Common myeloid progenitor, CD34-positive (primary cell): ENCODE measurements around the gene WDR44.

Experiments used
- CTCF ChIA-PET: fragments of 350-600 bp; sonication (Branson Sonifier 250); formaldehyde crosslinking; loops from one replicate; lab custom pipeline; 2021; ENCODE audit warnings: antibody characterized with exemption; lab: Charles Lee
- POLR2A ChIA-PET: fragments of 350-600 bp; sonication (Branson Sonifier 250); formaldehyde crosslinking; loops from one replicate; lab custom pipeline; 2021; ENCODE audit warnings: antibody characterized with exemption; lab: Charles Lee
- DNase-seq, 3 donors: peaks; one replicate each; pipeline versions ENCODE4 v3.0.0 to v3.0.0-alpha.2; 2013
- H3K27ac ChIP-seq, 2 experiments: 1 replicate in 1 of 2; 2 replicates in 1 of 2; pipeline ENCODE4 v1.7.0; 2013; ENCODE audit warnings: inconsistent platforms in 2 of 2, low read length in 2 of 2, mild to moderate bottlenecking in 2 of 2, low read depth in 1 of 2, moderate library complexity in 1 of 2; ENCODE audit not compliant: severe bottlenecking in 2 of 2, insufficient read depth in 1 of 2, poor library complexity in 1 of 2
- H3K27me3 ChIP-seq, 5 experiments: replicated peaks in 2 of 5; 1 replicate in 3 of 5; 2 replicates in 2 of 5; pipeline versions ENCODE4 v1.6.1 to v1.7.0; 2013; ENCODE audit warnings: low read length in 4 of 5, mild to moderate bottlenecking in 2 of 5, moderate library complexity in 2 of 5, inconsistent platforms in 1 of 5; ENCODE audit not compliant: insufficient read depth in 5 of 5, control insufficient read depth in 4 of 5
- H3K36me3 ChIP-seq, 4 experiments: 1 replicate in 2 of 4; 2 replicates in 2 of 4; pipeline versions ENCODE4 v1.6.1 to v1.7.0; 2013; ENCODE audit warnings: low read length in 3 of 4, control low read depth in 1 of 4, mild to moderate bottlenecking in 1 of 4; ENCODE audit not compliant: control insufficient read depth in 4 of 4, insufficient read depth in 4 of 4
- H3K4me1 ChIP-seq, 4 experiments: 1 replicate in 3 of 4; 2 replicates in 1 of 4; pipeline versions ENCODE4 v1.6.1 to v1.7.1; 2013; ENCODE audit warnings: low read length in 3 of 4, mild to moderate bottlenecking in 3 of 4, control low read depth in 1 of 4, inconsistent platforms in 1 of 4, moderate library complexity in 1 of 4; ENCODE audit not compliant: control insufficient read depth in 4 of 4, insufficient read depth in 4 of 4; ENCODE audit errors: control extremely low read depth in 1 of 4
- H3K4me3 ChIP-seq, 7 experiments: 1 replicate in 4 of 7; 2 replicates in 3 of 7; pipeline versions ENCODE4 v1.5.1 to v1.7.0; 2013; ENCODE audit warnings: mild to moderate bottlenecking in 7 of 7, low read length in 6 of 7, moderate library complexity in 6 of 7, inconsistent platforms in 2 of 7, low read depth in 2 of 7, control low read depth in 1 of 7; ENCODE audit not compliant: insufficient read depth in 4 of 7, control insufficient read depth in 1 of 7; ENCODE audit errors: extremely low read depth in 1 of 7
- H3K9me3 ChIP-seq, 5 experiments: 1 replicate in 4 of 5; 2 replicates in 1 of 5; pipeline versions ENCODE4 v1.6.1 to v1.7.1; 2013; ENCODE audit warnings: low read length in 4 of 5, mild to moderate bottlenecking in 2 of 5, inconsistent platforms in 1 of 5, low read depth in 1 of 5, moderate library complexity in 1 of 5; ENCODE audit not compliant: control insufficient read depth in 4 of 5, insufficient read depth in 2 of 5; ENCODE audit errors: control extremely low read depth in 1 of 5
- WGBS: methylation state at CpG from one replicate; pipeline ENCODE4 v1.1.5; 2013; ENCODE audit not compliant: insufficient coverage; 5-methylcytosine and 5-hydroxymethylcytosine counted together

Gene WDR44

DNA sequence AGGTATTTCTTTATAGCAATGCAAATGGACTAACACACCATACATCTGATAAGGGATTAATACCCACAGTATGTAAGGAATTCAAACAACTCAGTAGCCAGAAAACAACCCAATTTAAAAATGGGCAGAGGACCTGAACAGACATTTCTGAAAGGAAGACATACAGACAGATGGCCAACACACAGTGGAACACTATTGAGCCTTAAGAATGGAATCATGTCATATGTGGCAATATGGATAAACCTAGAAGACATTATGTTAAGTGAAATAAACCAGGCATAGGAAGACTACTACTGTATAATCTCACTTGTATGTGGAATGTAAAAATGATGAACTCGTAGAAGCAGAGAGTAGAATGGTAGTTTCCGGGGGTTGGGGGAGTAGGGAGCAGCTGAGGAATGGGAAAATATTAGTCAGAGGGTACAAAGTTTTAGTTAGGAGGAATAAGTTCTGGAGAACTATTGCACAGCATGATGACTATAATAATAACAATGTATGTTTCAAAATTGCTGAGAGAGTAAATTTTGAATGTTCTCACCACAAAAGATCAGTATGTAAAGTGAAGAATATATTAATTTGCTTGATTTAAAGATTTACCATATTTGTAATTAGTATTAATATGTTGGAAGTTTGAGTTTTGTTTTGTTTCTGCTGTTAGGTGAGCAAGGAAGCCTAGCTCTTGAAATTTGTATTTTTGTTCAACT is 25.2 kb downstream of the WDR44 start:
- Histone ChIP-seq H3K4me1 (no peaks in the 10 kb centered on the region), H3K9me3 (no peaks in the 10 kb centered on the region), H3K4me3 (no peak overlapping the region), H3K27ac (no peak overlapping the region), H3K36me3 (peaks cover 0 to 5% (median 0%) of the 10 kb centered on the region in 4 experiments), H3K27me3 (no peaks in the 10 kb centered on the region)
- 95% methylated on average over 2 of the region's 2 CpGs for WGBS
- CTCF ChIA-PET = interaction anchor here (0.9 kb wide), 1 partner anchor 11 kb away, joined by 3 read pairs; no protein-coding TSS in a partner anchor
- POLR2A ChIA-PET = interaction anchor here (0.6 kb wide), 1 partner anchor 85 kb away, joined by 5 read pairs; no protein-coding TSS in a partner anchor
- DNase-seq = no peak

- no peaks in the 10 kb centered on the region for H3K9me3 ChIP-seq
- WGBS = 100% methylated on average over 1 of the region's 2 CpGs
- POLR2A ChIA-PET = no interaction called here
- CTCF ChIA-PET = interaction anchor here (0.9 kb wide), 1 partner anchor 9 kb away, joined by 3 read pairs; no protein-coding TSS in a partner anchor
- H3K4me3 ChIP-seq = no peak overlapping the region
- H3K27ac ChIP-seq = no peak overlapping the region
- no peak for DNase-seq
- no peaks in the 10 kb centered on the region for H3K36me3 ChIP-seq
- H3K4me1 ChIP-seq = no peaks in the 10 kb centered on the region
- H3K27me3 ChIP-seq = no peaks in the 10 kb centered on the region
Measured at GRCh38 chrX:118373538-118373937, 27.6 kb downstream of the WDR44 start.

DNA sequence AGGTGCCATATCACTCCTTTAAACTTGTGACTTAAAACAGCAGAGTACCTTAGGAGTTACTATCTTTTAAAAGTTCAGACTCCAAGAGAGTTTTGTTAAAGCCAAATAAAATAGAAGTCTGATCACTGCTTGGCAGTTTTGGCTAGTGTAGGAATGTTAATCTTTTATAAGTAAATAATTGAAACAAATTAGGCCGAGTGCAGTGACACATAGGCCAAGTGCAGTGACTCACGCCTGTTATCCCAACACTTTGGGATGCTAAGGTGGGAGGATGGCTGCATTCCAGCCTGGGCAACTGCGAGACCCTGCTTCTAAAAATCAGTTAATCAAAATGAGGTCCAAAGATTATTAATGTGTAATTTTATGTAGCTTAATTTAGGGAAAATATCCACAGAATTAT is 37.2 kb downstream of the WDR44 start:
- no peaks in the 10 kb centered on the region for H3K27me3 ChIP-seq
- H3K4me1 ChIP-seq = no peaks in the 10 kb centered on the region
- no peak for DNase-seq
- ChIA-PET POLR2A (no interaction called here), CTCF (no interaction called here)
- WGBS = 90% methylated on average over 2 of the region's 3 CpGs
- no peak overlapping the region for H3K27ac ChIP-seq
- H3K4me3 ChIP-seq = no peak overlapping the region
- peaks cover 0 to 2% (median 0%) of the 10 kb centered on the region in 4 experiments for H3K36me3 ChIP-seq
- H3K9me3 ChIP-seq = no peaks in the 10 kb centered on the region

- no peak for DNase-seq
- 81% methylated on average over 4 of the region's 4 CpGs for WGBS
- CTCF ChIA-PET = interaction anchor here (1.4 kb wide), 1 partner anchor 31 kb away, joined by 4 read pairs; no protein-coding TSS in a partner anchor
- POLR2A ChIA-PET = no interaction called here
- H3K27ac ChIP-seq = no peak overlapping the region
- peaks cover 0 to 12% (median 2%) of the 10 kb centered on the region in 4 experiments for H3K36me3 ChIP-seq
- no peak overlapping the region for H3K4me3 ChIP-seq
- no peaks in the 10 kb centered on the region for H3K27me3 ChIP-seq
- no peaks in the 10 kb centered on the region for H3K4me1 ChIP-seq
- no peaks in the 10 kb centered on the region for H3K9me3 ChIP-seq
Measured at GRCh38 chrX:118392716-118393115, 46.8 kb downstream of the WDR44 start.

GRCh38 chrX:118396113-118396512 is 50.2 kb downstream of the WDR44 start:
- no CpG with 5 or more reads among the region's 1 CpG for WGBS

GRCh38 chrX:118418811-118419251 is 72.9 kb downstream of the WDR44 start:
- Histone ChIP-seq H3K27me3 (no peaks in the 10 kb centered on the region), H3K27ac (no peak overlapping the region), H3K9me3 (no peaks in the 10 kb centered on the region), H3K36me3 (peaks cover 0 to 2% (median under 1%) of the 10 kb centered on the region in 4 experiments), H3K4me3 (no peak overlapping the region), H3K4me1 (peaks cover 0 to 2% (median 0%) of the 10 kb centered on the region in 4 experiments)
- ChIA-PET POLR2A (no interaction called here), CTCF (no interaction called here)
- 81% methylated on average over 6 of the region's 6 CpGs for WGBS
- DNase-seq = no peak

More at GRCh38 chrX:118396113-118396512, 50.2 kb downstream of the WDR44 start:
- DNase-seq = no peak
- H3K9me3 ChIP-seq = no peaks in the 10 kb centered on the region
- no peaks in the 10 kb centered on the region for H3K4me1 ChIP-seq
- ChIA-PET POLR2A (no interaction called here), CTCF (no interaction called here)
- no peak overlapping the region for H3K4me3 ChIP-seq
- no peaks in the 10 kb centered on the region for H3K27me3 ChIP-seq
- peaks cover 0 to 21% (median 6%) of the 10 kb centered on the region in 4 experiments for H3K36me3 ChIP-seq
- no peak overlapping the region for H3K27ac ChIP-seq

- no peak overlapping the region for H3K4me3 ChIP-seq
- no peaks in the 10 kb centered on the region for H3K9me3 ChIP-seq
- H3K27ac ChIP-seq = no peak overlapping the region
- POLR2A ChIA-PET = no interaction called here
- WGBS = 51% methylated on average over 5 of the region's 5 CpGs
- peaks cover 0 to 6% (median 2%) of the 10 kb centered on the region in 4 experiments for H3K36me3 ChIP-seq
- CTCF ChIA-PET = no interaction called here
- H3K4me1 ChIP-seq = peaks cover 0 to 2% (median 0%) of the 10 kb centered on the region in 4 experiments
- peak; percentile 10 to 51 (median 46) for DNase-seq
- no peaks in the 10 kb centered on the region for H3K27me3 ChIP-seq
Measured at GRCh38 chrX:118420462-118420861, 74.6 kb downstream of the WDR44 start.
